Measurements from ENCODE around the gene OR2AT4. TPM values are rescaled to one million over a fixed set of nuclear protein-coding genes. Genes with fewer than 3 reads are reported as not detected.

The OR2AT4 gene
- total and polyA plus RNA-seq, 7 experiments from 2014 or later: not detected

- POLR2A ChIA-PET: interaction anchor here (0.7 to 5.5 kb wide), 7 partner anchors 99 to 735 kb away, joined by 3 to 57 read pairs (median 5); partner anchors contain the start of gene TPBGL
- no peaks in the 10 kb centered on the region for H3K27me3 ChIP-seq (ENCODE audit: control insufficient read depth in 2 of 2, insufficient read depth in 2 of 2, low read length in 2 of 2)
- ATAC-seq: peak; percentile 89
- peak overlapping the region; percentile 71 to 92 (median 88) for H3K27ac Mint-ChIP-seq
- peaks cover 0 to 14% (median 0%) of the 10 kb centered on the region in 5 donors for H3K27me3 Mint-ChIP-seq
- peak overlapping the region; percentile 49 for H3K27ac ChIP-seq (ENCODE audit: low read depth, low read length)
- CTCF ChIA-PET: interaction anchor here (0.7 to 9.8 kb wide), 16 partner anchors 11 to 257 kb away, joined by 3 to 185 read pairs (median 4); partner anchors contain the start of gene TPBGL
- no peaks in the 10 kb centered on the region for H3K36me3 ChIP-seq (ENCODE audit: control insufficient read depth in 2 of 3, insufficient read depth in 3 of 3, low read length in 3 of 3)
- intact Hi-C loops (cut with micrococcal nuclease): loop anchor here (1.0 to 5.0 kb wide), 7 partner anchors 32 to 240 kb away; partner anchors contain the start of genes NEU3 (in 1 of the 2), SPCS2 (in 1 of the 2) and XRRA1 (in 1 of the 2)
- peaks cover 0 to 4% (median 0%) of the 10 kb centered on the region in 5 donors for H3K36me3 Mint-ChIP-seq
- H3K9me3 Mint-ChIP-seq: no peaks in the 10 kb centered on the region
- H3K9me3 ChIP-seq (ENCODE audit: control insufficient read depth in 2 of 3, low read length in 3 of 3): no peaks in the 10 kb centered on the region
- DNase-seq: peak; percentile 24 to 75 (median 48)
- peak overlapping the region; percentile 21 to 84 (median 52) for H3K4me3 Mint-ChIP-seq
- peaks cover 20 to 24% of the 10 kb centered on the region in 2 donors for H3K4me1 ChIP-seq (ENCODE audit: control insufficient read depth in 2 of 2, insufficient read depth in 2 of 2, low read length in 2 of 2)
- peak overlapping the region; percentile 29 for H3K4me3 ChIP-seq (ENCODE audit: low read length)
- peaks cover 32 to 48% (median 40%) of the 10 kb centered on the region in 7 donors for H3K4me1 Mint-ChIP-seq
Measured at GRCh38 chr11:75142714-75143419, 46.2 kb upstream of the OR2AT4 start.

- H3K9me3 Mint-ChIP-seq: no peaks in the 10 kb centered on the region
- no peaks in the 10 kb centered on the region for H3K27me3 ChIP-seq (ENCODE audit: control insufficient read depth in 2 of 2, insufficient read depth in 2 of 2, low read length in 2 of 2)
- peaks cover 0 to 22% (median 8%) of the 10 kb centered on the region in 5 donors for H3K27me3 Mint-ChIP-seq
- peak overlapping the region in 1 of 10 donors; percentile 1 for H3K4me3 Mint-ChIP-seq
- H3K27ac Mint-ChIP-seq: peak overlapping the region in 7 of 9 donors; percentile 30 to 92 (median 78)
- POLR2A ChIA-PET: interaction anchor here (1.0 to 5.5 kb wide), 5 partner anchors 100 to 133 kb away, joined by 3 to 57 read pairs (median 5); partner anchors contain the start of gene TPBGL
- intact Hi-C loops (cut with micrococcal nuclease): loop anchor here (2.0 to 5.0 kb wide), 4 partner anchors 118 to 241 kb away; partner anchors contain the start of genes SPCS2 (in 1 of the 2) and XRRA1 (in 1 of the 2)
- H3K4me1 ChIP-seq (ENCODE audit: control insufficient read depth in 2 of 2, insufficient read depth in 2 of 2, low read length in 2 of 2): peaks cover 20 to 24% of the 10 kb centered on the region in 2 donors
- CTCF ChIA-PET: interaction anchor here (0.6 to 9.8 kb wide), 22 partner anchors 13 to 448 kb away, joined by 3 to 185 read pairs (median 4); partner anchors contain the start of genes TPBGL and XRRA1
- no peaks in the 10 kb centered on the region for H3K36me3 ChIP-seq (ENCODE audit: control insufficient read depth in 2 of 3, insufficient read depth in 3 of 3, low read length in 3 of 3)
- no peak for DNase-seq
- no peak overlapping the region for H3K27ac ChIP-seq (ENCODE audit: low read depth, low read length)
- no peak overlapping the region for H3K4me3 ChIP-seq (ENCODE audit: low read length)
- ATAC-seq: no peak
- H3K9me3 ChIP-seq (ENCODE audit: control insufficient read depth in 2 of 3, low read length in 3 of 3): no peaks in the 10 kb centered on the region
- H3K4me1 Mint-ChIP-seq: peaks cover 32 to 47% (median 40%) of the 10 kb centered on the region in 7 donors
- peaks cover 0 to 4% (median 0%) of the 10 kb centered on the region in 5 donors for H3K36me3 Mint-ChIP-seq
Measured at GRCh38 chr11:75141166-75141565, 44.5 kb upstream of the OR2AT4 start.

- no peak overlapping the region for H3K27ac ChIP-seq (ENCODE audit: low read depth, low read length)
- Mint-ChIP-seq H3K27ac (peak overlapping the region in 8 of 9 donors; percentile 30 to 92 (median 74)), H3K4me3 (no peak overlapping the region), H3K27me3 (peaks cover 0 to 22% (median 8%) of the 10 kb centered on the region in 5 donors), H3K4me1 (peaks cover 32 to 47% (median 40%) of the 10 kb centered on the region in 7 donors), H3K36me3 (peaks cover 0 to 4% (median 0%) of the 10 kb centered on the region in 5 donors), H3K9me3 (no peaks in the 10 kb centered on the region)
- intact Hi-C loops (cut with micrococcal nuclease): loop anchor here (1.0 to 5.0 kb wide), 8 partner anchors 65 to 242 kb away; partner anchors contain the start of genes SPCS2 (in 2 of the 2) and XRRA1 (in 2 of the 2)
- ChIA-PET POLR2A (interaction anchor here (0.6 to 5.5 kb wide), 6 partner anchors 101 to 133 kb away, joined by 3 to 57 read pairs (median 4); partner anchors contain the start of gene TPBGL), CTCF (interaction anchor here (0.6 to 9.8 kb wide), 25 partner anchors 13 to 448 kb away, joined by 3 to 185 read pairs (median 4); partner anchors contain the start of genes TPBGL and XRRA1)
- no peaks in the 10 kb centered on the region for H3K9me3 ChIP-seq (ENCODE audit: control insufficient read depth in 2 of 3, low read length in 3 of 3)
- no peak overlapping the region for H3K4me3 ChIP-seq (ENCODE audit: low read length)
- ATAC-seq: peak; percentile 75
- H3K4me1 ChIP-seq (ENCODE audit: control insufficient read depth in 2 of 2, insufficient read depth in 2 of 2, low read length in 2 of 2): peaks cover 20 to 24% of the 10 kb centered on the region in 2 donors
- H3K36me3 ChIP-seq (ENCODE audit: control insufficient read depth in 2 of 3, insufficient read depth in 3 of 3, low read length in 3 of 3): no peaks in the 10 kb centered on the region
- peak; percentile 58 to 84 (median 70) for DNase-seq
- H3K27me3 ChIP-seq (ENCODE audit: control insufficient read depth in 2 of 2, insufficient read depth in 2 of 2, low read length in 2 of 2): no peaks in the 10 kb centered on the region
Measured at GRCh38 chr11:75140269-75141138, 43.8 kb upstream of the OR2AT4 start.

GRCh38 chr11:75135651-75136050 lies 39.0 kb upstream of the OR2AT4 start:
- no peak overlapping the region for H3K4me3 ChIP-seq (ENCODE audit: low read length)
- Mint-ChIP-seq H3K9me3 (no peaks in the 10 kb centered on the region), H3K27ac (no peak overlapping the region), H3K4me3 (no peak overlapping the region), H3K4me1 (peaks cover 1 to 11% (median 3%) of the 10 kb centered on the region in 7 donors), H3K27me3 (peaks cover 10 to 42% (median 21%) of the 10 kb centered on the region in 5 donors), H3K36me3 (no peaks in the 10 kb centered on the region)
- POLR2A ChIA-PET: no interaction called here
- H3K4me1 ChIP-seq (ENCODE audit: control insufficient read depth in 2 of 2, insufficient read depth in 2 of 2, low read length in 2 of 2): peaks cover 1% of the 10 kb centered on the region in 2 donors
- CTCF ChIA-PET: interaction anchor here (1.0 to 1.7 kb wide), 2 partner anchors 67 to 135 kb away, joined by 3 to 4 read pairs; no protein-coding TSS in a partner anchor
- ATAC-seq: no peak
- DNase-seq: no peak
- H3K9me3 ChIP-seq (ENCODE audit: control insufficient read depth in 2 of 3, low read length in 3 of 3): no peaks in the 10 kb centered on the region
- H3K27me3 ChIP-seq (ENCODE audit: control insufficient read depth in 2 of 2, insufficient read depth in 2 of 2, low read length in 2 of 2): no peaks in the 10 kb centered on the region
- intact Hi-C loops (cut with micrococcal nuclease): no loop called here
- no peaks in the 10 kb centered on the region for H3K36me3 ChIP-seq (ENCODE audit: control insufficient read depth in 2 of 3, insufficient read depth in 3 of 3, low read length in 3 of 3)
- H3K27ac ChIP-seq (ENCODE audit: low read depth, low read length): no peak overlapping the region

- Mint-ChIP-seq H3K27me3 (peaks cover 11 to 42% (median 22%) of the 10 kb centered on the region in 5 donors), H3K9me3 (no peaks in the 10 kb centered on the region), H3K36me3 (no peaks in the 10 kb centered on the region), H3K27ac (no peak overlapping the region), H3K4me3 (no peak overlapping the region), H3K4me1 (peaks cover 0 to 6% (median 0%) of the 10 kb centered on the region in 7 donors)
- H3K9me3 ChIP-seq (ENCODE audit: control insufficient read depth in 2 of 3, low read length in 3 of 3): no peaks in the 10 kb centered on the region
- CTCF ChIA-PET: interaction anchor here (0.6 to 1.7 kb wide), 4 partner anchors 36 to 136 kb away, joined by 3 to 4 read pairs (median 3); no protein-coding TSS in a partner anchor
- no peak overlapping the region for H3K4me3 ChIP-seq (ENCODE audit: low read length)
- intact Hi-C loops (cut with micrococcal nuclease): no loop called here
- no peaks in the 10 kb centered on the region for H3K4me1 ChIP-seq (ENCODE audit: control insufficient read depth in 2 of 2, insufficient read depth in 2 of 2, low read length in 2 of 2)
- ATAC-seq (no peak), DNase-seq (no peak)
- H3K27ac ChIP-seq (ENCODE audit: low read depth, low read length): no peak overlapping the region
- POLR2A ChIA-PET: no interaction called here
- no peaks in the 10 kb centered on the region for H3K36me3 ChIP-seq (ENCODE audit: control insufficient read depth in 2 of 3, insufficient read depth in 3 of 3, low read length in 3 of 3)
- no peaks in the 10 kb centered on the region for H3K27me3 ChIP-seq (ENCODE audit: control insufficient read depth in 2 of 2, insufficient read depth in 2 of 2, low read length in 2 of 2)
Measured at GRCh38 chr11:75135021-75135650, 38.5 kb upstream of the OR2AT4 start.

Data from naive thymus-derived CD4-positive, alpha-beta T cell (primary cell).